ENCODE measurements around the gene MADCAM1. TPM values are rescaled to one million over a fixed set of nuclear protein-coding genes. Genes with fewer than 3 reads are reported as not detected.

MADCAM1 gene
- total and polyA plus RNA-seq, 2 of the 8 experiments (the other 6 are each of a cell fraction or from before 2014, with no cell fraction given), result 2.3 to 3.0 TPM

- DNase-seq (ENCODE audit: low read depth in 1 of 2, low spot score in 2 of 2), result no peak
- no peak overlapping the region for H2BK12ac ChIP-seq (ENCODE audit: low read depth, low read length)
- H3K4me3 ChIP-seq (ENCODE audit: extremely low read depth in 1 of 4, insufficient read depth in 2 of 4, low read depth in 3 of 4, low read length in 4 of 4), result no peak overlapping the region
- POLR2A ChIA-PET (ENCODE audit: partially characterized antibody), result interaction anchor here (1.2 kb wide), 2 partner anchors 16 to 26 kb away, joined by 3 to 6 read pairs; no protein-coding TSS in a partner anchor
- H2AK5ac ChIP-seq (ENCODE audit: low read depth, low read length), result no peak overlapping the region
- no peak overlapping the region for H3K4me2 ChIP-seq (ENCODE audit: insufficient read depth in 1 of 2, low read depth in 2 of 2, low read length in 2 of 2)
- H3K56ac ChIP-seq (replicated peaks; ENCODE audit: insufficient read length, low read depth, low read length), result no peak overlapping the region
- no peak overlapping the region for H2AFZ ChIP-seq (ENCODE audit: low read length)
- peaks cover 0 to 4% of the 10 kb centered on the region in 2 experiments for H4K20me1 ChIP-seq (replicated peaks in 1 of 2; ENCODE audit: control insufficient read depth in 1 of 2, insufficient read depth in 2 of 2, low read length in 2 of 2)
- H3K4ac ChIP-seq (replicated peaks; ENCODE audit: insufficient read length, low read depth, low read length), result no peak overlapping the region
- no peaks in the 10 kb centered on the region; a peak in 2 of 4 replicates for H3K9me3 ChIP-seq (ENCODE audit: insufficient read depth in 2 of 2, low read depth in 1 of 2, low read length in 1 of 2)
- H3K79me2 ChIP-seq (ENCODE audit: control insufficient read depth in 1 of 2, insufficient read depth in 2 of 2, low read length in 2 of 2), result no peaks in the 10 kb centered on the region
- no peak overlapping the region for H3K23ac ChIP-seq (ENCODE audit: insufficient read length)
- FAIRE-seq, result no peak
- H2BK20ac ChIP-seq (ENCODE audit: low read length), result no peak overlapping the region
- peaks cover 8% of the 10 kb centered on the region; the same call in 1 of the 2 replicates for H3K23me2 ChIP-seq (ENCODE audit: low read depth, low read length)
- no peak overlapping the region for H3K18ac ChIP-seq (ENCODE audit: extremely low read depth, low read length)
- no peaks in the 10 kb centered on the region for H3K36me3 ChIP-seq (ENCODE audit: control insufficient read depth in 2 of 4, insufficient read depth in 4 of 4, low read length in 3 of 4)
- peaks cover 0 to 4% (median under 1%) of the 10 kb centered on the region in 4 experiments; a peak in 2 of 7 replicates for H3K4me1 ChIP-seq (replicated peaks in 1 of 4; ENCODE audit: control insufficient read depth in 3 of 4, insufficient read depth in 4 of 4, low read length in 3 of 4)
- no peak overlapping the region for H3K27ac ChIP-seq (ENCODE audit: low read depth, low read length)
- no peak overlapping the region for H2BK5ac ChIP-seq (ENCODE audit: low read depth, low read length)
- CTCF ChIA-PET (ENCODE audit: partially characterized antibody), result interaction anchor here (0.9 to 3.6 kb wide), 5 partner anchors 9 to 121 kb away, joined by 3 to 20 read pairs (median 4); partner anchors contain the start of gene MADCAM1
- no peak overlapping the region for H4K91ac ChIP-seq (replicated peaks; ENCODE audit: insufficient read length, low read length)
- H2BK15ac ChIP-seq (ENCODE audit: low read length), result no peak overlapping the region
- no peak overlapping the region for H3K14ac ChIP-seq (ENCODE audit: insufficient read length)
- no peak overlapping the region for H2BK120ac ChIP-seq (replicated peaks; ENCODE audit: low read depth, low read length)
- no peak overlapping the region for H3K9ac ChIP-seq (replicated peaks in 1 of 4; ENCODE audit: extremely low read depth in 1 of 4, low read depth in 3 of 4, low read length in 3 of 4)
- H3K79me1 ChIP-seq (ENCODE audit: low read depth, low read length), result no peaks in the 10 kb centered on the region
- H4K5ac ChIP-seq (ENCODE audit: insufficient read length, low read depth, low read length), result no peak overlapping the region
- peaks cover 0 to 4% (median 2%) of the 10 kb centered on the region in 4 experiments for H3K27me3 ChIP-seq (replicated peaks in 1 of 4; ENCODE audit: control insufficient read depth in 3 of 4, extremely low read depth in 1 of 4, insufficient read depth in 3 of 4, low read length in 3 of 4)
- WGBS, 2 experiments (ENCODE audit: extremely low coverage in 1 of 2, insufficient coverage in 1 of 2, insufficient read length in 1 of 2, insufficient replicate concordance in 2 of 2, low coverage in 1 of 2, low lambda C conversion rate in 2 of 2, missing lambda C conversion rate in 1 of 2), result 82% methylated on average over 12 of the region's 14 CpGs; no CpG with 5 or more reads in 1 of the 2 experiments
- no peak overlapping the region; the same call in 1 of the 2 replicates for H4K8ac ChIP-seq (ENCODE audit: extremely low read depth, insufficient read depth, low read length)
- TF ChIP-seq KDM4A (IDR thresholded peaks at IDR 0.05; ENCODE audit: low read depth, low read length, severe bottlenecking), result no peak
- no peak for TF ChIP-seq ATF2 (IDR thresholded peaks at IDR 0.05; ENCODE audit: low read length)
- TF ChIP-seq FOSL1 (IDR thresholded peaks at IDR 0.05; ENCODE audit: insufficient read depth, low read depth, low read length), result no peak
- TF ChIP-seq MAX (IDR thresholded peaks at IDR 0.05), result no peak
- TF ChIP-seq SUZ12 (IDR thresholded peaks at IDR 0.05; ENCODE audit: low read length), result no peak
- TF ChIP-seq SAP30 (IDR thresholded peaks at IDR 0.05; ENCODE audit: insufficient read depth, insufficient replicate concordance, low read length), result no peak
- no peak for TF ChIP-seq POLR2A (IDR thresholded peaks at IDR 0.05; ENCODE audit: control extremely low read depth in 1 of 2, low read depth in 2 of 2, low read length in 2 of 2)
- no peak for TF ChIP-seq KDM1A (IDR thresholded peaks at IDR 0.05; ENCODE audit: borderline replicate concordance, low read length)
- TF ChIP-seq BACH1 (IDR thresholded peaks at IDR 0.05; ENCODE audit: low read length), result no peak
- no peak for TF ChIP-seq CBX8 (IDR thresholded peaks at IDR 0.05; ENCODE audit: borderline replicate concordance, low read depth, low read length)
- no peak for TF ChIP-seq SP1 (IDR thresholded peaks at IDR 0.05; ENCODE audit: low read depth, low read length)
- no peak for TF ChIP-seq RXRA (IDR thresholded peaks at IDR 0.05; ENCODE audit: insufficient read depth, low read depth, low read length)
These were observed 8.3 kb downstream of the MADCAM1 start for GRCh38 chr19:504616-505015.
